ENCODE results near the gene CHAT. TPM values are rescaled to one million over a fixed set of nuclear protein-coding genes. Genes with fewer than 3 reads are reported as not detected.

Gene CHAT
- total RNA-seq, 1 experiment from 2014 or later: not detected

- no peak overlapping the region for H3K27ac Mint-ChIP-seq (ENCODE audit: low read depth, unreplicated experiment)
- ChIA-PET POLR2A (no interaction called here), CTCF (interaction anchor here (0.6 to 1.5 kb wide), 2 partner anchors 18 to 58 kb away, joined by 5 read pairs; no protein-coding TSS in a partner anchor)
- DNase-seq (ENCODE audit: unreplicated experiment): no peak
- intact Hi-C loops (cut with micrococcal nuclease): no loop called here
- BruUV-seq (replicated peaks): no TSS peak
- H3K9me3 Mint-ChIP-seq (ENCODE audit: unreplicated experiment): no peaks in the 10 kb centered on the region
- no peak for TF ChIP-seq CTCF (IDR thresholded peaks at IDR 0.05; ENCODE audit: unreplicated experiment)
- no peaks in the 10 kb centered on the region for H3K27me3 Mint-ChIP-seq (ENCODE audit: insufficient read depth, unreplicated experiment)
- H3K36me3 Mint-ChIP-seq (ENCODE audit: insufficient read depth, unreplicated experiment): no peaks in the 10 kb centered on the region
- peaks cover under 1% of the 10 kb centered on the region for H3K4me1 Mint-ChIP-seq (ENCODE audit: insufficient read depth, unreplicated experiment)
- H3K4me3 Mint-ChIP-seq (ENCODE audit: unreplicated experiment): no peak overlapping the region
Measured at GRCh38 chr10:49651039-49651835, 37.4 kb downstream of the CHAT start.

DNA sequence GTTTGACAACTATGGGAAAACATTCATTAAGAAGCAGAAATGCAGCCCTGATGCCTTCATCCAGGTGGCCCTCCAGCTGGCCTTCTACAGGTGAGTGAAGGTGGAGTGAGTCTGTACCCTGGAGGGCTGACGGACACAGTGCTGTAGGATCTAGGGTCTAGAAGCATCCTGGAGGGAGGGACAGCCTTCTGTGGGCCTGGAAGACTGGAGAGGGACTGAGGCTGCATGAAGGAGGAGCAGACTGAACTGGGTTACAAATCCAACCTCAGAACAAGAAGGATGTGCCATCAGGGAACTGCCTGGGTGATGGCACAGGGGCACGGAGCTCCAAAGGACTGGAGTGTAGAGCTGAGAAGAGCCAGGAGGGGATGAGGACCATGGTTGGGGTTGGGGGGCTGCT, 38.1 kb downstream of the CHAT start:
- H3K9me3 Mint-ChIP-seq (ENCODE audit: unreplicated experiment): no peaks in the 10 kb centered on the region
- intact Hi-C loops (cut with micrococcal nuclease): no loop called here
- ChIA-PET CTCF (interaction anchor here (1.5 kb wide), 1 partner anchor 58 kb away, joined by 5 read pairs; no protein-coding TSS in a partner anchor), POLR2A (interaction anchor here (0.6 kb wide), 1 partner anchor 21 kb away, joined by 3 read pairs; no protein-coding TSS in a partner anchor)
- no peaks in the 10 kb centered on the region for H3K36me3 Mint-ChIP-seq (ENCODE audit: insufficient read depth, unreplicated experiment)
- H3K4me3 Mint-ChIP-seq (ENCODE audit: unreplicated experiment): no peak overlapping the region
- BruUV-seq (replicated peaks): no TSS peak
- no peak overlapping the region for H3K27ac Mint-ChIP-seq (ENCODE audit: low read depth, unreplicated experiment)
- H3K4me1 Mint-ChIP-seq (ENCODE audit: insufficient read depth, unreplicated experiment): peaks cover 6% of the 10 kb centered on the region
- no peak for TF ChIP-seq CTCF (IDR thresholded peaks at IDR 0.05; ENCODE audit: unreplicated experiment)
- H3K27me3 Mint-ChIP-seq (ENCODE audit: insufficient read depth, unreplicated experiment): no peaks in the 10 kb centered on the region
- no peak for DNase-seq (ENCODE audit: unreplicated experiment)

DNA sequence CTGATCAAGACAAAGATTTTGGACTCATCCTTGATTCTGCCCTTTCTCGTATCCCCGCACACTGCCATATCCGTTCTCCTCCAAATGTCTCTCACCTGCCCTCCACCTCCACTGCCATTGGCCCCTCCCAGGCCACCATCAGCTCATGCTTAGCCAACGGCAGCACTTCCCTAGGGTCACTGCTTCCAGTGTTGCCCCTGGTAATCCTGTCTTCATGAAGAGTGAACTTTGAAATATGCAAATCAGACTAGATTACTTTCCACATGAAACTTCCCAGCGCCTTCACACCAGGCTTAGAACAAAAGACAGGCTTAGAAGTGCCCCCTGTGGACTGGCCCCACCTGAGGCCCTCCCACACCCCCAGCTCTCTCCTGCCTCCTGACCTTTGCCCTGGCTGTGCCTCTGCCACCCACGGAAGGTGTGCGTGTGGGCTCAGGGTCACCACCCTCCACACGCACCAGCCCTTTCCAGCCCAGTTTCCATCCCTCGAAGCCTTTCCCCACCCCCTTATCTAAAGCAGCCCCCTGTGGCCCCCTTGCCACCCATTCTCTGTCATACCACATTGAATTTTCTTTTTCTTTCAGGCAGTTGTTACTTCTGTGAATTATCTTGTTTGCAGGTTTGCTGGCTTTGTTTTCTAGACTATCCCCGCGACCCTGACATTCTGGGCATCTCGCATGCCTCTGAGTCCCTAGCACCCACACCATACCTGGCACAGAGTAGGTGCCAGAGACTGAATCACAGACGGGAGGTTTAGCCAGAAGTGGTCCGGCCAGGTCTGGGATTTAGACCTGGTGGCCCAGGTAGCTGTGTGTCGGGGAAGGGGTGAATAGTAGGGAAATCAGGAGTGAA, 38.8 kb downstream of the CHAT start:
- intact Hi-C loops (cut with micrococcal nuclease): no loop called here
- Mint-ChIP-seq H3K27me3 (ENCODE audit: insufficient read depth, unreplicated experiment) (no peaks in the 10 kb centered on the region), H3K4me1 (ENCODE audit: insufficient read depth, unreplicated experiment) (peaks cover 6% of the 10 kb centered on the region), H3K27ac (ENCODE audit: low read depth, unreplicated experiment) (no peak overlapping the region), H3K9me3 (ENCODE audit: unreplicated experiment) (no peaks in the 10 kb centered on the region), H3K4me3 (ENCODE audit: unreplicated experiment) (no peak overlapping the region), H3K36me3 (ENCODE audit: insufficient read depth, unreplicated experiment) (no peaks in the 10 kb centered on the region)
- ChIA-PET POLR2A (interaction anchor here (0.6 kb wide), 1 partner anchor 22 kb away, joined by 3 read pairs; no protein-coding TSS in a partner anchor), CTCF (interaction anchor here (0.6 to 1.5 kb wide), 2 partner anchors 59 to 373 kb away, joined by 4 to 5 read pairs; no protein-coding TSS in a partner anchor)
- no peak for DNase-seq (ENCODE audit: unreplicated experiment)
- TF ChIP-seq CTCF (IDR thresholded peaks at IDR 0.05; ENCODE audit: unreplicated experiment): no peak
- BruUV-seq (replicated peaks): no TSS peak

Data from MCF 10A (cell line).